HEK293T (cell line): Measurements from ENCODE around the gene HS3ST3B1.

Experiments used
- CTCF ChIA-PET: fragments of 350-600 bp; formaldehyde crosslinking; extraction: SDS; loops from one replicate; lab custom pipeline; 2021; ENCODE audit warnings: antibody characterized with exemption, inconsistent platforms; lab: Yijun Ruan, JAX
- POLR2A ChIA-PET: fragments of 350-600 bp; formaldehyde crosslinking; extraction: SDS; loops from one replicate; lab custom pipeline; 2020; ENCODE audit warnings: antibody characterized with exemption, inconsistent platforms; lab: Yijun Ruan, JAX
- DNase-seq: peaks from one replicate; pipeline ENCODE4 v3.0.0; 2012; ENCODE audit warnings: mixed read lengths; ENCODE audit errors: extremely low spot score
- ARNT ChIP-seq: fragments of 450-650 bp; IDR thresholded peaks from 2 replicates; pipeline ENCODE4 v1.6.1; 2017; ENCODE audit warnings: mild to moderate bottlenecking
- BHLHE40 ChIP-seq: fragments of 450-650 bp; IDR thresholded peaks from 2 replicates; pipeline ENCODE4 v1.6.1; 2016; ENCODE audit warnings: mild to moderate bottlenecking, moderate library complexity, borderline replicate concordance
- CTBP1 ChIP-seq: fragments of 450-650 bp; IDR thresholded peaks from 2 replicates; pipeline ENCODE4 v1.6.1; 2016; ENCODE audit warnings: borderline replicate concordance
- ELF4 ChIP-seq: fragments of 450-650 bp; IDR thresholded peaks from 2 replicates; pipeline ENCODE4 v1.6.1; 2017; ENCODE audit warnings: antibody characterized with exemption
- FOXA1 ChIP-seq: fragments of 450-650 bp; IDR thresholded peaks from 2 replicates; pipeline ENCODE4 v1.6.1; 2016; ENCODE audit warnings: mild to moderate bottlenecking
- FOXK2 ChIP-seq: fragments of 450-650 bp; IDR thresholded peaks from 2 replicates; pipeline ENCODE4 v1.6.1; 2016; ENCODE audit warnings: mild to moderate bottlenecking
- FOXM1 ChIP-seq: fragments of 450-650 bp; IDR thresholded peaks from 2 replicates; pipeline ENCODE4 v1.6.1; 2017; ENCODE audit warnings: mild to moderate bottlenecking, borderline replicate concordance
- HDGF ChIP-seq: fragments of 450-650 bp; IDR thresholded peaks from 2 replicates; pipeline ENCODE4 v1.6.1; 2017; ENCODE audit warnings: antibody characterized with exemption, borderline replicate concordance
- L3MBTL2 ChIP-seq: fragments of 450-650 bp; conservative IDR thresholded peaks from 2 replicates; pipeline ENCODE4 v1.6.1; 2016; ENCODE audit warnings: mild to moderate bottlenecking
- LEF1 ChIP-seq: fragments of 450-650 bp; IDR thresholded peaks from 2 replicates; pipeline ENCODE4 v1.6.1; 2017; ENCODE audit warnings: mild to moderate bottlenecking, borderline replicate concordance
- NFRKB ChIP-seq: fragments of 450-650 bp; IDR thresholded peaks from 2 replicates; pipeline ENCODE4 v1.6.1; 2016; ENCODE audit warnings: mild to moderate bottlenecking, moderate library complexity
- SP1 ChIP-seq: fragments of 450-650 bp; IDR thresholded peaks from 2 replicates; pipeline ENCODE4 v1.6.1; 2017
- SUZ12 ChIP-seq: fragments of 450-650 bp; IDR thresholded peaks from 2 replicates; pipeline ENCODE4 v1.6.1; 2016; ENCODE audit warnings: mild to moderate bottlenecking
- TARDBP ChIP-seq: fragments of 450-650 bp; IDR thresholded peaks from 2 replicates; pipeline ENCODE4 v1.6.1; 2016
- ZNF384 ChIP-seq: fragments of 450-650 bp; IDR thresholded peaks from 2 replicates; pipeline ENCODE4 v1.6.1; 2016
- TF ChIP-seq, protein P1 (sequence below): fragments of 450-650 bp; IDR thresholded peaks from 2 replicates; pipeline ENCODE4 v1.6.1; 2016

Gene HS3ST3B1

GRCh38 chr17:14312522-14312921 lies 11.6 kb downstream of the HS3ST3B1 start:
- POLR2A ChIA-PET, result no interaction called here
- no peak for TF ChIP-seq ELF4
- TF ChIP-seq BHLHE40, result no peak
- no peak for TF ChIP-seq ARNT
- TF ChIP-seq TARDBP, result no peak
- TF ChIP-seq NFRKB, result no peak
- no peak for TF ChIP-seq HDGF
- TF ChIP-seq, protein P1, sequence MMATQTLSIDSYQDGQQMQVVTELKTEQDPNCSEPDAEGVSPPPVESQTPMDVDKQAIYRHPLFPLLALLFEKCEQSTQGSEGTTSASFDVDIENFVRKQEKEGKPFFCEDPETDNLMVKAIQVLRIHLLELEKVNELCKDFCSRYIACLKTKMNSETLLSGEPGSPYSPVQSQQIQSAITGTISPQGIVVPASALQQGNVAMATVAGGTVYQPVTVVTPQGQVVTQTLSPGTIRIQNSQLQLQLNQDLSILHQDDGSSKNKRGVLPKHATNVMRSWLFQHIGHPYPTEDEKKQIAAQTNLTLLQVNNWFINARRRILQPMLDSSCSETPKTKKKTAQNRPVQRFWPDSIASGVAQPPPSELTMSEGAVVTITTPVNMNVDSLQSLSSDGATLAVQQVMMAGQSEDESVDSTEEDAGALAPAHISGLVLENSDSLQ, result no peak
- TF ChIP-seq LEF1, result no peak
- no peak for TF ChIP-seq FOXA1
- CTCF ChIA-PET, result no interaction called here
- DNase-seq, result no peak

- TF ChIP-seq NFRKB, result no peak
- TF ChIP-seq HDGF, result no peak
- no peak for TF ChIP-seq BHLHE40
- 0 out of 2 replicates have a peak, but pooled peaks have one; percentile 26 for TF ChIP-seq L3MBTL2
- no peak for TF ChIP-seq FOXA1
- no peak for TF ChIP-seq SUZ12
- TF ChIP-seq, protein P1, result no peak
- no peak for TF ChIP-seq CTBP1
- ChIA-PET CTCF (no interaction called here), POLR2A (interaction anchor here (0.8 kb wide), 2 partner anchors 15 to 21 kb away, joined by 4 read pairs; partner anchors contain the start of gene HS3ST3B1)
- DNase-seq, result no peak
Observed at GRCh38 chr17:14316126-14316832, 15.4 kb downstream of the HS3ST3B1 start.

GRCh38 chr17:14317383-14317782 lies 16.5 kb downstream of the HS3ST3B1 start:
- TF ChIP-seq ELF4, result no peak
- no peak for TF ChIP-seq FOXA1
- no peak for TF ChIP-seq LEF1
- no peak for TF ChIP-seq FOXM1
- TF ChIP-seq FOXK2, result no peak
- TF ChIP-seq SP1, result no peak
- no peak for TF ChIP-seq ARNT
- no peak for TF ChIP-seq BHLHE40
- TF ChIP-seq, protein P1, result no peak
- TF ChIP-seq L3MBTL2, result no peak
- TF ChIP-seq TARDBP, result no peak
- POLR2A ChIA-PET, result interaction anchor here (2.0 kb wide), 1 partner anchor 8 kb away, joined by 7 read pairs; no protein-coding TSS in a partner anchor
- CTCF ChIA-PET, result no interaction called here
- DNase-seq, result no peak

GRCh38 chr17:14318109-14318917 lies 17.4 kb downstream of the HS3ST3B1 start:
- no peak for DNase-seq
- POLR2A ChIA-PET, result interaction anchor here (0.7 to 2.0 kb wide), 2 partner anchors 9 to 18 kb away, joined by 4 to 7 read pairs; partner anchors contain the start of gene HS3ST3B1
- TF ChIP-seq FOXM1 (no peak), ZNF384 (no peak), FOXK2 (no peak), LEF1 (no peak), L3MBTL2 (no peak), BHLHE40 (no peak), NFRKB (no peak), ARNT (no peak), TARDBP (no peak), ELF4 (no peak), SP1 (no peak), SUZ12 (no peak)
- TF ChIP-seq, protein P1, result no peak
- CTCF ChIA-PET, result no interaction called here

DNA sequence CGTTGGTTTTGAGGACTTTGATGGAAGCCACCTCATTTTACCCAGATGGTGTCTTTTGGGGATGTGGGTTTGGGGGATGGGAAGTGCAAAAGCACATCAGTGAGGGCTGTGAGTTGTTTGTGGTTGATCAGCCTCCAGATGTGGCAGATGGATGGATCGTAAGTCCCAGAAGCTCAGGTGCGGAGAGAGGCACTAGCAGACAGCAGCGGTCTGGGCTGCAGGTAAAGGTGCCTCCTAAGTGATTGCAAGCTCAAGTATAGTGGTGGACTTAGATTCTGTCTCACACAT lies 18.0 kb downstream of the HS3ST3B1 start:
- ChIA-PET POLR2A (interaction anchor here (0.7 to 2.0 kb wide), 3 partner anchors 9 to 18 kb away, joined by 3 to 7 read pairs (median 4); partner anchors contain the start of gene HS3ST3B1), CTCF (no interaction called here)
- TF ChIP-seq ELF4 (no peak), ARNT (no peak), FOXK2 (no peak)
- no peak for DNase-seq
